Activated CD4-positive, alpha-beta T cell treated with anti-CD3 and anti-CD28 coated beads, Interleukin-2, amount 50 U/mL, for 1 hour (primary cell): Measurements from ENCODE around the gene NFATC1.
A peak's percentile ranks its signal among the peaks of the same experiment; 100 is the strongest.
"Not testable (repeated sequence)": the region's sequence is repeated elsewhere in the genome, so short reads cannot be mapped to it uniquely, and the experiment has no call there.

ENCODE experiments used
- DNase-seq: peaks from one replicate; pipeline ENCODE4 v3.0.0-alpha.2; 2020

NFATC1 gene

DNA sequence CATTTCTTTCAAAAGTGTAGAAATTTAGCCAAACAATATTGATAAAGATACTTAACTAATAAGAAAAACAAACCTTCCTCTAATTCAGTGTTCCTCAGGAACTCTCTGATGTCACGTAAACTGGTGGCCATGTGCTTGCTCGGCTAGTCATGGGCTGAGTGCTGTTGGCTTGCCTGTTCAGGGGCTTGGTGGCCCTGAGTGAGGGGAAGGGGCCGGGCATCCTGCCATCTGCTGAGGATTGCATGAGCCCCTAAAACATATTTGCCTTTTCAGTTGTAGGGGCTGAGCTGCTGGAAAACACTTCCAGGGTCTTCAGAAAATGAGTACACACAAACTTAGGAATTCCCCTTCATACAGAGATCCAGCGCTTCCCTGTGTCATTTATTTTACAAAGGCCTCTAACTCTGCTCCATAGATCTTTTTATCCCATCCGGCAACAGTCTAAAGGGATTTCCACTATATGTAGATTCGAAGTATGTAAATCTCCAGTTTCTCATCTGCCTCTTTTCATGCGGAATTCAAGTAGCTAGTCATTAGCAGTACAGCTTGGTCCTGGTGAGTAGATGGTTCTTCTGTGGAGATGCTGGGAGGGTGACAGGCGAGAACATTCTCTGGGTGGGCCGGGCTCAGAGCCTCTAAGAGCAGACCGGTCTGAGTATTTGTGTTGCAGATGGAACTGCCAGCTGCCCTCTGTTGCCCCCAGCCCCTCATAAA is 20.1 kb upstream of the NFATC1 start:
- no peak for DNase-seq

GRCh38 chr18:79376661-79377060 is 19.1 kb upstream of the NFATC1 start:
- DNase-seq: not testable (repeated sequence)

GRCh38 chr18:79377187-79377891 is 18.4 kb upstream of the NFATC1 start:
- no peak for DNase-seq

DNA sequence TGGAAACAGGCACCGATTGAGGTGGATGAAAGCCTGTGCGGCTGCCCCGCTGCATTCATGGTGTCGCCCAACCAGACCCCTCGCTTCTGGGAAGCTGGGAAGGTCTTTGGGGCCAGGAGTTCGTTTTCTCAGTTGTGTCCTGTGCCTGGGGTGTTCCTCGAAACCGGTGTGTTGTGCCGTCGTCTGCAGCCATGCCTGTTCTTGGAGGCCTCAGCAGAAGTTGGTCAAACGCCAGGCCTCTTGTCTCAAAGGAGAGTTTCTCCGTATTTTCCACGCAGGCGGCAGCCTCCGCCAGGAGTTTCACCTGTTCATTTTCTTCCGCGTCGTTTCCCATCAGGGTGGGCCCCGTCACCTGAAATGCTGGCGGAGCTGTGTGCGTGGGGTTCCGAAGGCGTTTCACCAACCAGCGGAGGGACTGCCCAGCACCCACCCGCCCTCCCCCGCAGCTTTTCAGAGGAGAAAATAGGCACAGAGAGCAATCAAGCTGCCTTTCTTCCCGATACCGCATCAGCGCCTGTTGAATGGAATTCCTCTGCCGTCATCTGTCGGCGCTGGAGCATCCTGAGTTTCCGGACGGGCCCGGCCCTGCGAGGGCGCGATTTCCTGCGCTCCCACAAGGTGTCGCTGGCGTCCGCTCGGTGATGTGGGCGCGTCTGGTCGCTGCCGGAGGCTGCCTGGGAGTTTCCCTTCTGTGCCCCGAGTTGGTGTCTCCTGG is 17.0 kb upstream of the NFATC1 start:
- DNase-seq: peak; percentile 82

GRCh38 chr18:79379251-79379905 is 16.4 kb upstream of the NFATC1 start:
- DNase-seq: no peak

GRCh38 chr18:79379931-79380815 is 15.6 kb upstream of the NFATC1 start:
- DNase-seq: no peak

- DNase-seq: peak; percentile 71
Measured at GRCh38 chr18:79380816-79381806, 14.6 kb upstream of the NFATC1 start.

DNA sequence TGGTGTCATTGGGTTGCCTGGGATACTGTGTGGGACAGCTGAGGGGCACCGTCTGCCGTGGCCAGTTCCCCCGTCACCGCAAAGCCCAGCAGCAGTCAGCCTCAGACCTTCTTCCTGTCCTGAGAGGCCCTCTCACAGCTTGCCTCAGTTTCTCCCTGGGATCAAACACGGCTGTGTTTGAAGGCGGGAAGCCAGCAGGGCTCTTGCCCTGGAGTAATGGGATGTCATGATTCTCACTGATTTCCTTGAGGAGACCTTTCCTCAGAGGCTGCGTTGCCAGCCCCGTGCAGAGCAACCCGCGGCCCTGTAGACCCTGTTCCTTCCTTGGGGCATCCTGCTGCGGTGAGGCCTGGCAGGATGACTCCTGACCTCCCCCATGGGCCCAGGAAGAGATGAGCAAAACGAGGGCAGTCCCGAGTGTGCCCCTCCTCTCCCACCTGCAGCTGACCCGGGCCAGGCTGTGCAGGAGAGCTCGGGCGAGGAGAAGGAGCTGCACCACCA is 13.9 kb upstream of the NFATC1 start:
- DNase-seq: no peak

DNA sequence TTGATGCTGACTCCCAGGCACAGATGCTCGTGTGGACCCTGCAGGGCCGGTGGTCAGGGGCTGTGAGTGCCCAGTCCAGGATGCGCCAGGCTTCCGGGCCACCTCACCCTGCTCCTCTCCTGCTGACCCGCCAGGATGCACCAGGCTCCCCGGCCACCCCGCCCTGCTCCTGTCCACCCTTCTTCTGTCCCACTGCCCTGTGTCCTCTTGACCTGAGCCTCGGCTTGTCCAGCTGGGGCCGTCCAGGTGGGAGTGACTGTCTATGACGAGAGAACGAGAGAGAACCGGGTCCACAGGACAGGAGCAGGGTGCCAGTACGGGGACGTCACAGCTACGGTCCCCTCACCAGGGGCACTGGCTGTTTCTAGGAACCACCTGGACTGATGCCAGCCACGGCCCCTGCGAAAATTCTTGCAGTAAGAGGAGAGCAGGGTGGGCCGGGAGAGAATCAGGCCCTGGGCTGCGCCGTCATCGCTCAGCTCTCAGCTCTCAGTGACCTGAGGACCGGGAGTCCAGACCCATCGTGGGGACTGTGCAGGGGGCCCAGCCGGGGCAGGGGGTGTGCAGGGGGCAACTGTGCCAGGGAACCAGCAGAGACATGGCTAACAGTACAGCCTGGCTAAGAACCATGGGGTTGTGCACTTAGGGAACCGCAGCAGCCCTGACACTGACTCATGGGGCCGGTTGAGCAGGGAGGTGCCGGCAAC is 12.9 kb upstream of the NFATC1 start:
- DNase-seq: no peak

DNA sequence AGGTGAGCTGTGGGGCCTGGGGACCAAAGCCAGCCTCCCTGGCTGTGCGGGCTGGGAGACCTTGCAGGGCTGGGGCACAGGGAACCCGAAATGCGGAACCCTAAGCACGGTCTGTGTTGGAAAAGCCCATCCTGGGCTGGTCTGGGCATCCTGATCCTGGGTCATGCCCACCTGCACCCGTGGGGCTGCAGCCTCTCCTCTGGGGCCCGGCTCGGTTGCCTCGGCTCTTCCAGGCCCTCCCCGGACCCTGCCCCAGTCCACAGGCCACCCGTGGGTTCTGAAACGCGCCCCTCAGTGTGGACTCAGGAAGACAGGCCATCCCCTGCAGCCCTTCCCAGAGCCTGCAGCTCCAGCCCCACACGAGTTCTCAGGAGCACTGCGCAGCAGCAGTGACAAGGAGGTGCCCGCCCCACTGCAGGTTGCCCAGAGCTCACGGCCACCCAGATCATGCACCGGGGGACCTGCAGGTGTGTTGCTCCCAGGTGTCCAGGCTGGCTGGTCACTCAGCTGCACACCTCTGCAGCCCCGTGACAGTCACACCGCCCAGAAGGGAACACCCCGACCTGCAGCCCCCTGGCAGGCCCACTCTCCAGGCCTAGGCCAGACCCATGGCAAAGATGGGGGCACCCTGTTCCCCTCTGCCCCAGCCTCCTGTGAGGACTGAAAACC is 12.2 kb upstream of the NFATC1 start:
- no peak for DNase-seq

- DNase-seq: no peak
Measured at GRCh38 chr18:79384151-79384807, 11.5 kb upstream of the NFATC1 start.

DNA sequence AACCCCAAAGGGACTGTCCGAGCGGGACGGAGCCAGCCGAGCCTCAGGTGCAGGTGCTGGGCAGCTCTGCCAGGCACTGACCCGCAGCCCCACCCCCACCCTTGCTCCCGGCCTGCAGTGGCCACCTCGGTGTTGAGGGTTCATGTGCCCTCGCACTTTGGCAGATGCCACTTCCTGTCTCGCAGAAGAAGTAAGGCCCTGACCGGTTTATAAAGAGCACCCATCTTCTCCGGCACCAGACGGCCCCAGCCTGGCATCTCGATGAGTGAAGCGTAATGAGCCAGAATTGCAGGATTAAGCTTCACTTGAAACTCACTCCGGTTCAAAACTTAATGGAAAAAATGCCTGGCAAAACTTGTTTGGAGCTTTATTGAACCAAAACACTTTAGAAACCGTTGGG is 10.9 kb upstream of the NFATC1 start:
- DNase-seq: no peak

DNA sequence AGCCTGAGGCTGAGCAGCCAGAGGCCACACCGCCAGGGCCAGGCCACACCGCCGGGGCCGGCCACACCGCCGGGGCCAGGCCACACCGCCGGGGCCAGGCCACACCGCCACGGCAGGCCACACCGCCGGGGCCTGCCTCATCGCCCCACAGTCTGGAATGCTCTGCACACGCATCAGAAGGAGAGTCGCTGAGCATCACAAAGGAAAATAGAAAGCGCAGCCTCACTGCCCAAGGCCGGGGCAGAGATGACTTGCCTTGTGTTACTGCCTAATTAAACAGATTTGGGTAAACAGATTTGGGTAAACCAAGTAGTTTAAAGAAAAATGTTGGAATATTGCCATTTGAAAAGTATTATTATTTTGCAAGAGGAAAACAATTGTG is 10.4 kb upstream of the NFATC1 start:
- no peak for DNase-seq

DNA sequence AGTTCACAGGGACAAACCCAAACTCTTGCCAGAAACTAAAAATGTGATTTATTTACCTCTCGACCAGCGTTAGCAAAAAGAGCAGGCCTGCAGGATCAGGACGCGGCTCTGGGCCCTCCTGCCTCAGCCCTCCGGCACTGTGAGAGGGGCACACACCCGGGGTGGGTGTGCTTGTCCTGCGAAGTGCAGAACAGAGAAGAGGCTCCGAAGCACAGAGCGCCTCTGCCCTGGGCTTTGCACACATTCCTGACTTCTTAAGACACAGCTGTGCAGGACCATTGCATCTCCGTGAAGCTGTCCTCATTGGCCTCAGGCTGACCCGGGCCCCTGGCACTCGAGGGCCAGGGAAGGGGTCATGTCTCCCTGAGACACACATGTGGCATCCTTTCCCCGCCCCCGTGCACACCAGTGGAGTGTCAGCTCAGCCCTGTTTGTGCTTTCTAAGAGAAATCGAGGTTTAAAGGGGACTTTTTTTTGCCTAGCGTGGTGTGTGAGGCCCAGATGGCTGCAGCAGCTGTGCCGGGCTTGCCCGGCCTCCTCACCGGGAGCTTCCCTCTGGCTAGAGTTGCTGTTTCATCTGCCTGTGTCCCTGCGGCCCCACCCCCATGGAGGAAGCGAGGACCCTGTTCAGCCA is 9.9 kb upstream of the NFATC1 start:
- no peak for DNase-seq

- no peak for DNase-seq
Measured at GRCh38 chr18:79386547-79386946, 9.2 kb upstream of the NFATC1 start.

DNA sequence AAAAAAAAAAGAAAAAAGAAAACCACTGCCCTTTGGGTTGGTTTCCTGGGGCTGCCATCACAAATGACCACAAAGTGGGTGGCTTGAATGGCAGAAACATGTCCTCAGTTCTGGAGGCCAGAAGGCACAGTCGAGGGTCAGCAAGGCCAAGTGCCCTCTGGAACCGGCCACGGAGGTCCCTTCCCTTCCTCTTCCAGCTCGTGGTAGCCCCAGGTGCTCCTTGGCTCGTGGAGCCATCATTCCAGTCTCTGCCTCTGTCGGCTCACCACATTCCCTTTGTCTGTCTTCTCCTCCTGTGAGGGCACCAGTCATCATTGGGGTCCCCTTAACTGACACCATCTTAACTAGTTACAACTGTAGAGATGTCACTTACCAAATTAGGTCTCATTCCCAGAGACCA is 8.5 kb upstream of the NFATC1 start:
- DNase-seq: no peak

GRCh38 chr18:79387615-79388014 is 8.1 kb upstream of the NFATC1 start:
- DNase-seq: no peak

GRCh38 chr18:79388043-79388442 is 7.7 kb upstream of the NFATC1 start:
- DNase-seq: no peak

DNA sequence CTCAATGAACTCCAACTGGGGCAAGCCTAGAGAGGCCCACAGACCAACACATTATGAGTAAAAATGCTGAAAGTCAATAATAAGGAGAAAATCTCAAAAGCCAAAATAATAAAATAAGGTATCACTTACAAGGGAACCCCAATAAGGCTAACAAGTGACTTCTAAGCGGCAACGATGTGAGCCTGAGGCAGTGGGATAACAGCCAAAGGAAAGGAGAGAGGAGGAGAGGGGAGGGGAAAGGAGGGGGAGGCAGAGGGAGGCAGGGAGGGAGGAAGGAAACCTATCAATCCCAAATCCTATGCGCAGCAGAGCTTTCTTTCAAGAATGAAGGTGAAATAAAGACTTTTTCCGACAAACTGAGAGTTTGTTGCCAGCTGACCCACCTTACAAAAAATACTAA is 6.0 kb upstream of the NFATC1 start:
- DNase-seq: no peak
